Measurements from ENCODE around the gene N4BP3. TPM values are rescaled to one million over a fixed set of nuclear protein-coding genes. Genes with fewer than 3 reads are reported as not detected.
"Not testable (repeated sequence)": the region's sequence is repeated elsewhere in the genome, so short reads cannot be mapped to it uniquely, and the experiment has no call there.

Gene N4BP3
- total RNA-seq, 4 donors from 2014 or later = 3.9 to 6.4 (median 5.6) TPM

- Histone ChIP-seq H3K4me3 (replicated peaks in 1 of 3) (no peak overlapping the region), H3K4me1 (no peaks in the 10 kb centered on the region), H3K27me3 (no peaks in the 10 kb centered on the region), H3K27ac (no peak overlapping the region), H3K36me3 (no peaks in the 10 kb centered on the region), H3K9me3 (no peaks in the 10 kb centered on the region)
- no peak for DNase-seq
- TF ChIP-seq CTCF (IDR thresholded peaks at IDR 0.05) (no peak), POLR2A (IDR thresholded peaks at IDR 0.05) (no peak)
- intact Hi-C loops (cut with DNase I) = no loop called here
- 75 to 78% methylated on average over 10 of the region's 10 CpGs for WGBS, 2 donors
Measured at GRCh38 chr5:178072749-178073148, 40.6 kb upstream of the N4BP3 start.

DNA sequence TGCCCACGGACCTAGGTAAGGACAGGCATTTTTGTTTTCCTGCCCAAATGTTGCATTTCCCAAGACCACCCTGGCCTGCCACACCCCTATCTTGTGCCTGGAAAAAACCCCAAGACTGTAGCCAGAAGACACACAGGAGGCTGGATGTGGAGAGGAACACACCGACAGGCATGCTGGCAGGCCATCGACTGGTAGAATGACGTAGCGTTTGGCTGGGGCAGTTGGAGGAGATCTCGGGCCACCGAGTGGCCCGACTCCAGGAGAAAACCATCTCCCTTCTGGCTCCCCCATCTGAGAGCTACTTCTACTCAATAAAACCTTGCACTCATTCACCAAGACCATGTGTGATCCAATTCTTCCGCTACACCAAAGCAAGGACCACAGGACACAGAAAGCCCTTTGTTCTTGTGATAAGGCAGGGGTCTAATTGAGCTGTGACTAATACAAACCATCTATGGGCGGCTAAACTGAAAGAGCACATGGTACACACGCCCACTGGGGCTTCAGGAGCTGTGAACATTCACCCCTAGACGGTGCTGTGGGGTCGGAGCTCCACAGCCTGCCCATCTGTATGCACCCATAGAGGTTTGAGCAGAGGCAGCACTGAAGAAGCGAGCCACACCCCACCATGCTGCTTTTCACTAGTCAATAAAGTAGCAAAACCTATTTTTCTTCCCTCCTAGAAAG, 38.9 kb upstream of the N4BP3 start:
- Histone ChIP-seq H3K36me3 (no peaks in the 10 kb centered on the region), H3K9me3 (no peaks in the 10 kb centered on the region), H3K4me3 (replicated peaks in 1 of 3) (no peak overlapping the region), H3K4me1 (no peaks in the 10 kb centered on the region), H3K27me3 (no peaks in the 10 kb centered on the region), H3K27ac (no peak overlapping the region)
- WGBS, 2 donors = 63 to 65% methylated on average over 6 to 14 of the region's 14 CpGs
- DNase-seq = no peak
- no peak for TF ChIP-seq POLR2A (IDR thresholded peaks at IDR 0.05)
- no peak for TF ChIP-seq CTCF (IDR thresholded peaks at IDR 0.05)
- intact Hi-C loops (cut with DNase I) = no loop called here

GRCh38 chr5:178076965-178077364, 36.4 kb upstream of the N4BP3 start:
- WGBS, 2 donors = 96 to 100% methylated on average over 4 of the region's 4 CpGs
- not testable (repeated sequence) for H3K27ac ChIP-seq; DNase-seq; H3K27me3 ChIP-seq; H3K4me3 ChIP-seq (replicated peaks in 1 of 3); H3K4me1 ChIP-seq; H3K36me3 ChIP-seq; H3K9me3 ChIP-seq
- intact Hi-C loops (cut with DNase I) = loop anchor here (5.0 kb wide), 2 partner anchors 70 to 90 kb away; no protein-coding TSS in a partner anchor

DNA sequence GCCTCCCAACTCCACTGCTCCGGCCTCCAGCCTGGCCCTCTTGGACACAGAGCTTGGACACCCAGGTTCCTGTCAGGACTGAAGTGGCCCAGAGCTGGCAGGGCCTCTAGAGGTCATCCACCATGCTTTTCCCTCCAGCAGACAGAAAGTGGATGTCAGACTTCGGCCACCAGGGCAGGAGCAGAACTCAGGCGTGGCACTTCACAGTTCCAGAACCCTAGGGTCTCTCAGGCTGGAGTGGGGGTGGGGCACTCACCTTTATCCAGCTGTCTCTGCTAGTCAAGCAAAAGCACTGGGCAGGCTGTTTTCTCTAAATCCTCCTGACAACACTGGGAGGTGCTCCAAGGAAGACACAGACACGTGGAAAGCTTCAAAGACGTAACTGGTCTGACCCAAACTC, 35.6 kb upstream of the N4BP3 start:
- no peak for TF ChIP-seq POLR2A (IDR thresholded peaks at IDR 0.05)
- no peak for TF ChIP-seq CTCF (IDR thresholded peaks at IDR 0.05)
- Histone ChIP-seq H3K27me3 (no peaks in the 10 kb centered on the region), H3K4me1 (no peaks in the 10 kb centered on the region), H3K9me3 (no peaks in the 10 kb centered on the region), H3K4me3 (replicated peaks in 1 of 3) (no peak overlapping the region), H3K27ac (no peak overlapping the region), H3K36me3 (no peaks in the 10 kb centered on the region)
- 81 to 83% methylated on average over 5 of the region's 5 CpGs for WGBS, 2 donors
- intact Hi-C loops (cut with DNase I) = loop anchor here (5.0 kb wide), 2 partner anchors 70 to 90 kb away; no protein-coding TSS in a partner anchor
- DNase-seq = no peak

DNA sequence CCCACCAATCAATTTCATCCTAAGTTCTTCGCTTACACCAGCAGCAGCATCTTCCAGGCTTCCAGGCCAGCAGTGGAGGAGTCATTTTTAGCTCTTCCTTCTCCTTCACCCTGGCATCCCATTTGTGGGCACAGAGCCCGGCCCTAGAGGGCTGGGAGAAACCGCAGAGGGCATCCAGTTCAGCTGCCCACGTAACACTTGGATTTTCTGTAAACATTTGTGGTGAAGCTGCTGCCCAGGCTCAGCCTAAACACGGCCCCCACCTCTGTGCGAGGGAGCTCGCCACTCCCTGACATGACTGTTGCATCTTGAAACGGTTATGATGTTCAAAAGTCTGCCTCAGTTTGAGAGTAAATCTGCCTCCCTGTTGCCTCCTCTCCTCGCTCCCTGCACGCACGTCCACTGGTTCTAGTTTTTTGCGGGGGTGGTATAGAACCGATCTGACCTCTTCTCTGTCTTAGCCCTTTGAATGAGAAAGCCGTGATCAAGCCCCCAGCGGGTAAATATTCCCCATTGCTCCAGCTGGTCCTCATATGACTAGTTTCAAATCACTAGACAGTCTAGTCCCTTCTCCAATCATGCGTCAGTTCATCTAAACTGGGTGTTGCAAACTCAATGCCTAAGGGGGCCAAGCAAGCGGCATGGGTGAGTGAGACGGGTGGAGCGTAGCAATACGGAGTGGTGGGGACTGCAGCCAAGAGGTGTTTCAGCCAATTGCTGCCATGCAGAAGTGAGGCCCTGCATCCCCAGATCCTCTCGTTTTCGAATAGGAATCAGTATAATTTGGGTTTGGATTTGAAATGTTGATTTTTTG, 34.9 kb upstream of the N4BP3 start:
- Histone ChIP-seq H3K27me3 (no peaks in the 10 kb centered on the region), H3K27ac (no peak overlapping the region), H3K4me3 (replicated peaks in 1 of 3) (no peak overlapping the region), H3K9me3 (no peaks in the 10 kb centered on the region), H3K36me3 (no peaks in the 10 kb centered on the region), H3K4me1 (no peaks in the 10 kb centered on the region)
- WGBS, 2 donors = 89 to 91% methylated on average over 22 of the region's 22 CpGs
- intact Hi-C loops (cut with DNase I) = loop anchor here (5.0 kb wide), 2 partner anchors 69 to 89 kb away; no protein-coding TSS in a partner anchor
- no peak for DNase-seq
- no peak for TF ChIP-seq POLR2A (IDR thresholded peaks at IDR 0.05)
- no peak for TF ChIP-seq CTCF (IDR thresholded peaks at IDR 0.05)
